ENCODE results near the gene THSD4.

DNA sequence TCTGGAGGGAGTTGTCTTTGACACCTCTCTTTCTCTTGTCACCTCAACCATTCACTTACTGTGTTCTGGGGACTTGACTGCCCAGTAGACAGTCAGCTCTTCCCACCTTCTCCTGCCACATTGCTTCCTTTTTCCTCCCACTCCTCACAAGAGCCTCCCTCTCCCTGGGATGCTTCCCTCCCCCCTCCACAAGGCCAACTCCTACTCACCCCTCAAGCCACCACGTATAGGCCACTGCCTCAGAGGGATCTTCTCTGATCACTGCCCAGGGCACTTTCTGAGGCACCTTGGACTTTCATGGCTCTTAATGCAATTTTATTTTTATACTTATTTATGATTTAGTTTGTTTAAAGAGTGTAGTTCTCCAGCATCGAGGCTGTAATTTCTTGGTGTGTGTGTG is 23.2 kb downstream of the THSD4 start:
- no peak for TF ChIP-seq POLR2A (IDR thresholded peaks at IDR 0.05)
- TF ChIP-seq, protein P1, sequence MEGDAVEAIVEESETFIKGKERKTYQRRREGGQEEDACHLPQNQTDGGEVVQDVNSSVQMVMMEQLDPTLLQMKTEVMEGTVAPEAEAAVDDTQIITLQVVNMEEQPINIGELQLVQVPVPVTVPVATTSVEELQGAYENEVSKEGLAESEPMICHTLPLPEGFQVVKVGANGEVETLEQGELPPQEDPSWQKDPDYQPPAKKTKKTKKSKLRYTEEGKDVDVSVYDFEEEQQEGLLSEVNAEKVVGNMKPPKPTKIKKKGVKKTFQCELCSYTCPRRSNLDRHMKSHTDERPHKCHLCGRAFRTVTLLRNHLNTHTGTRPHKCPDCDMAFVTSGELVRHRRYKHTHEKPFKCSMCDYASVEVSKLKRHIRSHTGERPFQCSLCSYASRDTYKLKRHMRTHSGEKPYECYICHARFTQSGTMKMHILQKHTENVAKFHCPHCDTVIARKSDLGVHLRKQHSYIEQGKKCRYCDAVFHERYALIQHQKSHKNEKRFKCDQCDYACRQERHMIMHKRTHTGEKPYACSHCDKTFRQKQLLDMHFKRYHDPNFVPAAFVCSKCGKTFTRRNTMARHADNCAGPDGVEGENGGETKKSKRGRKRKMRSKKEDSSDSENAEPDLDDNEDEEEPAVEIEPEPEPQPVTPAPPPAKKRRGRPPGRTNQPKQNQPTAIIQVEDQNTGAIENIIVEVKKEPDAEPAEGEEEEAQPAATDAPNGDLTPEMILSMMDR (IDR thresholded peaks at IDR 0.05), result no peak
